ENCODE results near the gene CACNA1C.

DNA sequence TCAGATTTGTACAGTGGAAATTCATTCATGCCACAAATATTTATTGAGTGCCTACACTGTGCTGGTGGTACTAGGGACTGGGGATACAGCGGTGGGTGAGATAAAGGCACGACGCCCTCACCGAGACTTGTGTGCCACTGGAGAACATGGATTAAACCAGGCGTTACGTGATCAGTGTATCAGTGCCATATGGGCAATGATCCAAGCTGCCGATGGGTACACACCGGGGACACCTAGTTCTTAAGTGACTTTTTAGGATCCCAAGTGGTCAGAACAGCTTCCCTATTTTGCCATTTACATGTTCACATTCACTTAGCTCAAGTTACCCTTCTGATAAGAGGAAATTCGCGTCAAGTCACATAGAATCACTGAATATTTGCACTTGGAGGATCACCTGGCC lies 236.7 kb downstream of the CACNA1C start:
- TF ChIP-seq POLR2AphosphoS5 (IDR thresholded peaks at IDR 0.05; ENCODE audit: low read depth, low read length) (no peak), PAX5 (IDR thresholded peaks at IDR 0.05; ENCODE audit: insufficient read depth, low read length, severe bottlenecking) (no peak), POLR2A (IDR thresholded peaks at IDR 0.05; ENCODE audit: low read depth, low read length) (no peak), POU2F2 (IDR thresholded peaks at IDR 0.05; ENCODE audit: low read depth, low read length) (no peak), TAF1 (IDR thresholded peaks at IDR 0.05; ENCODE audit: low read depth, low read length) (no peak)

All from GM12891 (cell line).